Measurements from ENCODE around the gene IL10.
"Not testable (repeated sequence)": the region's sequence is repeated elsewhere in the genome, so short reads cannot be mapped to it uniquely, and the experiment has no call there.

Gene IL10

DNA sequence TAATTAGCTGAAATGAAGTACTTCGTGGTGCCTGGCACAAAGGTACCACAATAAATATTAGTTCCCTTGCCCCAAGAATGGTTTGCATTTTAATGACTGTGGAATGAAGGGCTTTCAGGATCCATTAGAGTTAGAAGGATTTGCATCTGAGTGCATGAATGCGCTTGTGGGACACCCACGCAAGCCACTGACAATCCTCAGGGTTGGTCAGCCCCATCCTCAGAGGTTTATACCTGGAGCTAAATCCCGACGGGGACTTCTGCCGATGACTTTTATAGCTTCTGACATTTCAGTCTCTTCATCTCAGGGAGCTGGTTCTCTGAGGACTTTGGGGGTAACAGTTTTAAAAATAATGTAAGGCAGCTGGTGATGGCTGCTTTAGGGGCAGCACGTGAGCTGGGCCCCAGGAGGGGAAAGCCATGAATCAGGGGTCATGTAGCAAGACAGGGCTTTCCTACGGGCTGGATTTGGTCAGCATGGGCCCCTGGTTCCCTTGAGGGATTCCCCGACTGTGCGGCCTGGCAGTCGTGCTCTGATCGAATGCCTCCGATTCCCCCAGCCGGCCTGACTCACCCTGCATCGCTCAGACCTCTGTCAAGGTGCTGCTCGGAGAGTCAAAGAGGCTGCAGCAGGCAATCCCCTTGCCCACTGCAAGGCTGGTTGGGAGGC lies 20.8 kb upstream of the IL10 start:
- DNase-seq = no peak

DNA sequence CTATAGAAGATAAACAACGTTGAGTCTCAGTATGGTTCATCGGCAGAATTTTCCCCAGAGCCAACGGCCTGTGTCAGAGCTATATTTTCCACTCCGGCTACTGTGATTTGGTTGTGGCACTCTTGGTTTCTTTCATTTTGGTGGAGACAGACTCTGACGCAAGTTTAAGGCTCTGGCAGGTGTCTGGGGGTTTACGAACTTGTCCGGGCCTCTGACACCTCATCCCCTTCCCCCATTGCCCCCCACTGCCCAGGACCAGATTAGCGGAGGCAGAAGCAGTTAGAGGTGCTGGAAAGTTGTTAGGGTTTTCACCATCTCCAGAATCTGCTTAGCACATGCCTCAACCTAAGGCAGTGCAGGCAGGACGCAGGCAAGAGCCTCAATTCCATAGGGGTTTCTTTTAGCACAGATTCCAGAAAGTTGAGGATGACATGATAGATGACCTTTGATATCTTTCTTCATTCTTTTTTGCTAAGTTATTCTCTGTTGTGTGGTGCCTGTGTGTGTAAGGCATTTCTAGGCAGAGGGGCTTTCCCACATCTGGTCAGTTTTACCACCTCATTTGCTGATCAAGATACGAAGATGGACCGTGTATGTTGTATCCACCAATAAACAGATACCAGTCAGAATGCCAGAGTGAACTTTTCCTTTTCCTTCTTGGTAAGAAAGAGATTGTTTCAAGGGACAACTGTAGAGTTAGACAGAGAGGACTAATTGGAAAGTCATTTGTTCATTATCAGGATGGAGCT lies 18.4 kb upstream of the IL10 start:
- no peak for DNase-seq

DNA sequence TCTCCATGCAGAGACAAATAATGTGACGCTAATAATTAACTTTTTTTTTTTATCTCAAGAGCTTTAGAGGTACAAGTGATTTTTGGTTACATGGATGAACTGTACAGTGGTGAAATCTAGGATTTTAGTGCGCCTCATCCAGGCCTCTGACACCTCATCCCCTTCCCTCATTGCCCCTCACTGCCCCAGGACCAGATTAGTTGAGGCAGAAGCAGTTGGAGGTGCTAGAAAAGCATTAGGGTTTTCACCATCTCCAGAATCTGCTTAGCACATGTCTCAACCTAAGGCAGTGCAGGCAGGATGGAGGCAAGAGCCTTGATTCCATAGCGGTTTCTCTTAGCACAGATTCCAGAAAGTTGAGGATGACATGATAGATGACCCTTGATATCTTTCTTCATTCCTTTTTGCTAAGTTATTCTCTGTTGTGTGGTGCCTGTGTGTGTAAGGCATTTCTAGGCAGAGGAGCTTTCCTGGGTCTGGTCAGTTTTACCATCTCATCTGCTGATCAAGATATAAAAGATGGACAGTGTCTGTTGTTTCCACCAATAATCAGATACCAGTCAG lies 16.3 kb upstream of the IL10 start:
- no peak for DNase-seq

DNA sequence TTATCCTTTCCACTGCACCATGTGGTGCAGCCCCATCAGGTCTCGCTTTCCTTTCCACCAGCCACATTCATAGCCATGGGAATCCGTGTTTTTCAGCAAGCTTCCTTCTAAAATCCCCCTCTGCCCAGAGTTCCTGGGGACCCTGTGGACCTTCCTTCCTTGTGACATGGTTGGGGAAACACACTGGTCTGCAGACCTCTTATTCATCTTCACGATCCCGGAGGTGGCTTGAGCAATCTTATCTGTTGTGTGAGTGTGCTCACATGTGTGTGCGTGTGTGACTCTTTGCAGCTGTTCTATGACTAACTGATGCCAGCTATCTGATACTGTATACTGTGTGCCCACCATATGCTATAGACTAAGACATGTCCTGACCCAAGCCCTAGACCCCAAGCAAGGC lies 15.6 kb upstream of the IL10 start:
- DNase-seq = no peak

- no peak for DNase-seq
Observed at GRCh38 chr1:206786212-206786886, 14.1 kb upstream of the IL10 start.

GRCh38 chr1:206785182-206785765 lies 13.0 kb upstream of the IL10 start:
- DNase-seq = no peak

DNA sequence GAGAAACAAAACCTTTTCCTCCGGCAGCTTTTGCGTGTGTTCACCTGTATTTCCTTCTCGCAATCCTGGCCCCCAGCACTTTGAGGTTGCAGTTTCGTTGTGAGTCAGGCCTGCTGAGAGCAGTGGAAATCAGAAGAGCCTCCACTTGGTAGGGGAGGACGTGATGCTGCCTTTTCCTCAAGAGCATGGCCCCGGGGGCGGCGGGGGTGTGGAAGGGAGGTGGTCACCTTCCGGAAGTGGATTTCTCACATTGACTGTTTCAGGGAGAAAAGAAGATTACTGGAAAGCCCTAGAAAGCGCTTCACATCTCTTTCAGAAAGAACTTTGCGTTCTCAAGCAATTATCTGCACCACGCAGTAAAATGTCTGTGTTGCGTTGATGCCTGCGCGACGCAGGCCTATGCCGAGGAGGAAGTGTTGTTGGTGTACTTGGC lies 12.2 kb upstream of the IL10 start:
- DNase-seq = peak; percentile 90

DNA sequence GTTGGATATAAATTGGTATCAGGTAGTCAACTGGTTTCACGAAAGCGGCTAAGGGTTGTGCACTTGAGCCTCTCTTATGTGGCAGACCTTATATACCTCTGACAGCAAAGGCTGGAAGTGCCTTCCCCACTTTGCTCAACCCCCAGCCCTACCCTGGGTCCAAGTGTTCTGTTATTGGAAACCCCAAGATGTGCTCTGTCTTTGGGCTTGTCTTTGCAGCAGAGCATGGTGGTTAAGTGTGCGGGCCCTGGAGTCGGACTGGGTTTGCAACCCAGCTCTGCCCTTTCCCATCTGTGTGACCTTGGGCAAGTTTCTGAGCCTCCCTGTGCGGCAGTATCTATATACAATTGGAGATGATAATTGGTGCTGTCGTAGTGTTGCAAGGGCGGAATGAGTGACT lies 11.2 kb upstream of the IL10 start:
- DNase-seq = no peak

- DNase-seq = no peak
Observed at GRCh38 chr1:206782448-206782847, 10.2 kb upstream of the IL10 start.

GRCh38 chr1:206779638-206780037 lies 7.3 kb upstream of the IL10 start:
- no peak for DNase-seq

DNA sequence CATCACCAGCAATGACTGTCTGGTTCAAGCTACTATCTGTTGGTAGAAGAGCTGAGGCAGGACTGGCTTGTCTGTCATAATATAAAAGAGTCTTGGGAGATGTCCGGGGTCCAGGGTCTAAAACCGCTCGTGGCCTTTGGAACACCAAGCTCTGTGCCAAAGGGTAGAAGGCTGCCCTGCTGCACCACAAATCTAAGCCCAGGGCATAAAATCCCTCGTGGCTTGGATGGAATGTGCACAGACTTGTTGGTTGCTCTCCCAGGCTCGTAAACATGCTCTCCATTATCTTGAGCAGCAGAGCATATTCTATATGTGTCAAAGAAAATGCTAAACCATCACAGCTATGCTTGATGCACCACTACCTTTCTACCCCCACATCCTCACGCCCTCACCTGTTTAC lies 6.6 kb upstream of the IL10 start:
- not testable (repeated sequence) for DNase-seq

DNA sequence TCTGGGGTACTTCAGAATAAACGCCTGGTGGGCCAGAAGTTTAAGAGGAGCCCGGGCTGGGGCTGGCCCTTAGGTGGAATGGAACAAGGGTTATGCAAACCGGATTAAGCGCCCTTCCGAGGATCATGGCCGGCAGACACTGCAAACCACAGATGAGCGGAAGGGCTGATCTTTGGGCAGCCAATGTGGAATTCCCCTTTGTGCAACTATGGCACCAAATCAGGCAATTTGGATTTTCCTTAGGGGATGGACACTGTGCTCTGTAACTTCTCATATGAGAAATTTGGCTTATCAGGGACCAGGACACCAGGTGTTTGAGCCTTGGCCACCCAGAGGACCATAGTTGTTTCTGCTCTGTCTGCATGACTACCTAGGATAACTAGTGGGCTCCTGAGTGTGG lies 5.7 kb upstream of the IL10 start:
- no peak for DNase-seq

DNA sequence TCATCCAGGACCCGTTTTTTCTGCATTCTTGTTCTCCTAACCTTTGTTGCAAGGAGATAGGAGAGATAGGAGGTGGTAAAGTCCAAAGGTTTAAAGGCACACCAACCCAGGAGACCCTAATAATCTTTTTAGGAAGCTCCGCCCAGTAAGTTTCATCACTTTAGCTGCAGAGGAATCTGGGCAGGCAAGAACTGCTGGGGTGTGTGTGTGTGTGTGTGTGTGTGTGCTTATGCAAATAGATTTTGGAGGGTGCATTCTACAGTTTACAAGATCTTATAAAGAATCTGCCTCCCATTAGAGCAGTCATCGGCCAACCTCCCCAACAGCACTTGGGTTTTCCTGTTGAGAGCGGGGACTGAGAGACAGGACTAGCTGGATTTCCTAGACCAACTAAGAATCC lies 3.9 kb upstream of the IL10 start:
- DNase-seq = no peak

- no peak for DNase-seq
Observed at GRCh38 chr1:206774093-206774492, 1.8 kb upstream of the IL10 start.

DNA sequence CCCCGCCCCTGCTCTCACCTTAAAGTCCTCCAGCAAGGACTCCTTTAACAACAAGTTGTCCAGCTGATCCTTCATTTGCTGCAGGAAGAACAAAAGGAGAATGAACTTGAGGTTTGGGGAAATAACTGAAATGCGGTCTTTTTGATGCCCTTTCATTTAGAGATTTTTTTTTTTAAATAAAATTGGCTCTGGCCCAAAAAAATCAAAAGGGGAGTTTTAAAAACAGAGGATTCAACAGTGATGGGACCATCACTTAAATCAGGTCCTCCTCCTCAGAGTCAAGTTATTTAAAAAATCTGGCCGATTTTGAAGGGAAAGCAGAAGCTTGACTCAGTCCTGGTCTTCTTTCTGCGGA lies 979 bp downstream of the IL10 start:
- no peak for DNase-seq

DNA sequence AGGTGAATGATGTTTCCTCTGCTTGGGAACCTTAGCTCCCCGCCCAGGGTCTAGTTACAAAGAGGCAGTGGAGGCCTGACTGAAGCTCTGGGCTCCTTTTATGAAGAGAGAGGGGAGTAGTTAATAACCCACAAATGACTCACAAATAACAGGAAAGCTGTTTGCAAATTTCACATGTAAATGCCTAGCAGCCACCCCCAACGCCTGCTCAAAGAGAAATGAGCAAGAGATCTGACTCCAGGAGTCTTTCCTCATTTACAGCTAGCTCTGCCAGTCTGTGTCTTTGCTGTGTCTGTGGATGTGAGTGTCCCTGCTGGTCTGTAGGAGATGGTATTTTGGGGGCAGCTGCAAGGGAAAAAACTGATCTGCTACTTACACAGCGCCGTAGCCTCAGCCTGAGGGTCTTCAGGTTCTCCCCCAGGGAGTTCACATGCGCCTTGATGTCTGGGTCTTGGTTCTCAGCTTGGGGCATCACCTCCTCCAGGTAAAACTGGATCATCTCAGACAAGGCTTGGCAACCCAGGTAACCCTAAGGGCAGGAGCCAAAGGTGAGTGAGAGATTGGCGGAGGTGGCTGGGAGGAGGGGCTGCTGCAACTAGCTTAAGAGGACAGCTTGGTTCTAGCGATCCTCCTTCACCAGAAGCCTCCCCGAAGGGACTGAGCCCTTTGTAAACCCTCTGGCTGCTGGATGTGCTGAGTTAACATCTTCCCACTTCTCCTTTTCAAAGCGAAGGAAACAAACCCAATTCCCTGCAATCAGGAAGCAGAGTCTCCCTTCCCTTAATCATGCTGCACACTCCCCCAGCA lies 1.6 kb downstream of the IL10 start, which contains the start of gene IL19:
Gene IL19, plus strand, starts transcription at position 243 of the 807 bp plus-strand sequence. CDS start 65,890 bp downstream, outside the sequence.
- no peak for DNase-seq

DNA sequence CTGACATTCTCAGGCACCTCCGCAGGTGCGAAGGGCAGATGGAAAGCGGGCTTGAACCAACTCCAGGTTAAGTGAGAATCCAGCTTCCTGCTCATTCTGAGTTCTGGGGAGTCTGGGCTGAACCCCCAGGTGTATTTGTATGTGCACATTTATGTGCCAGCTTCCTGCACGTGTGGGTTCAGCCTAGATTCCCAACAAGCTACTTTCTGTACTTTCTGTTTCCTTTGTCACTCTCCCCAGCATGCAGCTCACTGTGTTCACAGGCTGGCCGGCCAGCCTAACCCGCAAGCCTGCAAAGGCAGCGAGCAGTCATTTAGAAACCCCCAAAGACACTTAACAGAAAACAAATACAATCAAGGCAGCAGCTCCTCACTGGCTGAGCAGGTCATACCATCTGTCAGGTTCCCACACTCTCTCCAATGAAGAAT lies 3.0 kb downstream of the IL10 start:
- DNase-seq = peak; percentile 53

- no peak for DNase-seq
Observed at GRCh38 chr1:206768472-206769303, 3.6 kb downstream of the IL10 start.

GRCh38 chr1:206766251-206766856 lies 5.9 kb downstream of the IL10 start:
- peak; percentile 54 for DNase-seq

DNA sequence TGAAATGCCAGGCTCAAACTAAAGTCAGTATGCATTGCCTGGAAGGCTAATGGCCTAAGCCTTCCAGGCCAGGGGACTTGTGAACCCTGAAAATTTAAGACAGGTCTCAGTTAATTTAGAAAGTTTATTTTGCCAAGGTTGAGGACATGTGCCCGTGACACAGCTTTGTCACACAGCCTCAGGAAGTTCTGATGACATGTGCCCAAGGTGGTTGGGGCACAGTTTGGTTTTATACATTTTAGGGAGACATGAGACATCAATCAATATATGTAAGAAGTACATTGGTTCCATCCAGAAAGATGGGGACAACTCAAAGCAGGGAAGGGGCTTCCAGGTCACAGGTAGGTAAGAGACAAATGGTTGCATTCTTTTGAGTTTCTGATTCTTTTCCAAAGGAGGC lies 6.5 kb downstream of the IL10 start:
- DNase-seq = not testable (repeated sequence)

Data from activated naive CD4-positive, alpha-beta T cell treated with anti-CD3 and anti-CD28 coated beads, Interleukin-2, amount 50 U/mL, for 16 hours (primary cell).